GDM1 (cell line): ENCODE results near the gene SUPT16H.
"Not testable (repeated sequence)": the region's sequence is repeated elsewhere in the genome, so short reads cannot be mapped to it uniquely, and the experiment has no call there.

Experiments
- DNase-seq: peaks from one replicate; lab custom pipeline; 2025; lab: John Stamatoyannopoulos, UW

Gene SUPT16H

DNA sequence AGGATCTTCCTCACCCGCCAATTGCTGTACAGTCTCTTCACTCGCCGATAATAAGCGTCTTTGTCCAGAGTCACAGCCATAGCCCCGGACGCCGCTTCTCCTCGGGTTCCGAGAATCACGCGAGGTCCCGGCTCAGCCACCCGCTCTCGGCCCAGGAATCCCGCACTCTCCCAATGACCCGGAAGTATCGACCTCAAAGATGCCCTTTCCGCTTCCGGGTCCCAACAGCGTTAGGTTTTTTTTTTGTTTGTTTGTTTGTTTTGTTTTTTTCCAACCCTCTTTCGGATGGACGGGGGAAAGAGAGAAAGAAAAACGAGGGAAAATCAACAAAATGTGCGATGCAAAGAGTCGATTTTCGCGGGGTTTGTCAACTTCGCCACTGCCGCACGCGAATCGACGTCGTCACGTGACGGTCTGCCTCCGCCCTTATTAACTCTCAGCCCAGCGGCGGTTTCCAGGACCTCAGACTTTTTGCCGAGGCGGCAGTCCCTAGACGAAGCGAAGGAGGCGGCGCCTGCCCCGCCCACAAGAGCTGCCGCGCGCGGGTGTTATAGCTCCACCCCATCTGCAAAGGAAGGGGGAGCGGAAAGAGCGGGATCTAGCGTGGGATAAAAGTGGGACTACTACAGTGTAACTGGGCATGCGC is at the start of gene SUPT16H:
Gene SUPT16H, minus strand, starts transcription at position 172 of the 646 bp plus-strand sequence. Its CDS starts 92 bp downstream, at position 80.
- peak; percentile 90 for DNase-seq

DNA sequence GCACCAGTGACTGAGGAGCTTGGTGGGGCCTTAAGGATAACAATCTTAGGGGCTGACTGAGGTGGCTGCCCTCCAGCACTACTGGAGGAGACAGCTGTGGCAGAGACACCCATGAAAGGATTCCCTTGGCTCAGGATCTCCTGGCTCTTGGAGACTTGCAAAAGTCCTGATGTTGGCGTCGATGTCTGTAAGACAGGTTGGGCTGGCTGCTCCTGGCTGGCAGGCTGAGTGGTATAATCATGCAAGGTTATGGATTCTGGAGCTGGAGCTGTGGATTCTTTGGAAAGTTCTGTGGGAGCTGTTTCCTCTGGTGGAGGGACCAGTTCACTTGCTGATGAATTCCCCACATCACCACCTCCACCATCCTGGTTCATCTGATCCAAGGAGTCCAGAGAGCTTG is 47.3 kb upstream of the SUPT16H start:
- no peak for DNase-seq

DNA sequence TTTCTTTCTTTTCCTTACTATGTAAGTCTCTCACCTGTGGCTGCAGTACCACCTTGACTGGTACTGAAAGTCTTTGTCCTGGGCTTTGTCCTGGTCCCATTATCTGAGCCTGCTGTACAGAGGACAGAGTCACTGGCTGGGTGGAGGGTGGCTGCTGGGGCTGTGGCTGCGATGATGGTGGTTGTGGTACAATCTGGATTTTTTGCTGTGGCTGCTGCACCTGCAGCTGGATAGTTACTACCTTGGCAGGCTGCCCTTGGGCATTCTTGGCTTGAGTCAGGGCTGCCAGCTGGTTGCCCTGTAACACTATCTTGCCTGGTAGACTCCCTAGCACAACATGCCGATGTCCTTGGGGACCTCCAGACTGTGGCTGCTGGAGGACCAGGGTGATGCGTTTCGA is 45.1 kb upstream of the SUPT16H start:
- no peak for DNase-seq

DNA sequence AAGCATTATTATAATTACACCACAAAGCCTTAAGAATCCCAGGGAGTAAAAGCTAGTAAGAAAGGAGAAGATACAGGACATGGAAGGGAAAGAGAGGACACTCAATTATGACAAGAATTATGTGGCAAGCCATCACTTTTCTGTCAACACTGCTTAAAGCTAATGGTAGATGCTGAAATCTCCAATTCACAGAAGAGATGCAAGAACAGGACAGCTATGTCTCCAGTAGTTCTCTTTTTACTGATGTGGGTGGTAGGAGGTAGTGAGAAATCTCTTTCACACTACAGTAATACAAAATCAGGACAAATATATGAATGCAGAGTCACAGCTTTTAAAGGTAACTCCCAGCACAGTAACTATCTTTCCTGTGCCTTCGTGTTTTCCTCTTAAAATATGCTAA is 42.9 kb upstream of the SUPT16H start:
- no peak for DNase-seq

DNA sequence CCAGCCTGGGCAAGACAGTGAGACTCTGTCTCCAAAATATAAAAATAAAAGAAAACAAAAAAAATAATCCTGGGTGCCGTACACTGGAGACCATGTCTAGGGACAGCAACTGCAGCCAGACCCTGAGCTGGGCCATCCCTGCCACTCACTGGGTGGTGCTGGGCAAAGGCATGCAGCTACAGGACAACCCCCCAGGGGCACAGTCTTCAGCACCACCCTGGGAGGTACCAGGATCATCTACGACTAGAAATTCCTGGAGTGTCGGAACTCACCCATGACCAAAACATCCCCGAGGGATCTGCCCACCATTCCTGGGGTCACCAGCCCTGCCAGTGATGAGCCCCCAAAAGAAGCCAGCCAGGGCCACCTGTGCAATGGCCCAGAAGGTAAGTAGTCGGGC is 35.7 kb upstream of the SUPT16H start:
- DNase-seq, result no peak

DNA sequence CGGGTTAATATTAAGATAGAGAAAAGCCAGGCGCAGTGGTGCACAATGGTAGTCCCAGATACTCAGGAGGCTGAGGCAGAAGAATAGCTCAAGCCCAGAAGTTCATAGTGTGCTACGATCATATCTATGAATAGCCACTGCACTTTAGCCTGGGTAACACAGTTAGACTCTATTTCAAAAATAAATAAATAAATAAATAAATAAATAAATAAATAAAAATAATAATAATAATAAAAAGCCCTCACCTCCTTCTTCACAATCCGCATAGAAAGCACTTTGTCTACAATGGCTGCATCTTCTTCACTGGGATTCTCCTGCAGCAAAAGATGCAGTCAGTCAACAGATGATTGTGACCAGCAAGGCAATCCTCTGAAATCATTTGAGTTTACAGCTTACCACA is 31.5 kb upstream of the SUPT16H start:
- DNase-seq, result no peak

DNA sequence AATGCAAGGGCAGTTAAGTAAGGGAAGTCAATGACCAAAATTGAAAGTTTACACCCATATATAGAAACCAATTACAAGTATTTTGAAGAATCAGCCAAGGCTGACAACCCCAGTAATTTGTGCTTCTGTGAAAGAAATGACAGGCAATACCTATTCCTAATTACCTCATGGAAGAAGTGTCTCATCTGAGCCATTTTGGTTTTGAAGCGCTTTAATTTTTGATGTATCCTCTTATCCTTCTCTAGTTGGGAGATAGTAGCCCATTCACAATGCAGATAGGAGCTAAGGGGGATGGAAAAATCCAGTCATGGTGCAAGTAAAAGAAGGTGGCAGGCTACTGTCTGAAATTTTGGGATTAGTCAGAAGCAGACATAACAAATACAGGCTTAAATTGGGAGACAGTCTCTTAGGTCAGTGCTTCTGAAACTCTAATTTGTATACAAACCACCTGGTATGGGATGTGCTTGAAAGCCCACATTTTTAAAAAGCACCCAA is 30.4 kb upstream of the SUPT16H start:
- DNase-seq, result no peak

DNA sequence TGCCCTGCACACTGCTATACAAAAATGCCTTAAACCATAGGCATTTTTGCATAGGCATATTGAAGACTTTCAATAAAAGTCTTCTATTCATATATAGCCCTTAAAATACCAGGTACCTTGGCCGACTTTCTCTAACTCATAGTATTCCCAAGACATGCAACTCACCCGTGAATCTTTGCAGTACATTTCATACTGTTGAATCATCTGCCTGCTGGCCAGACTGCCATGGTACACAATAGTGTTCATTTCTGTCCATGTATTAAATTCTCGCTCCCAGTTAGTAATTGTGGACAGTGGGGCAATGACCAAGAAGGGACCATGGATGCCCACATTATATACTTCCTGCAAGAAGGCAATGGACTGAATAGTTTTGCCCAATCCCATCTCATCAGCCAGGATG is 24.3 kb upstream of the SUPT16H start:
- no peak for DNase-seq

DNA sequence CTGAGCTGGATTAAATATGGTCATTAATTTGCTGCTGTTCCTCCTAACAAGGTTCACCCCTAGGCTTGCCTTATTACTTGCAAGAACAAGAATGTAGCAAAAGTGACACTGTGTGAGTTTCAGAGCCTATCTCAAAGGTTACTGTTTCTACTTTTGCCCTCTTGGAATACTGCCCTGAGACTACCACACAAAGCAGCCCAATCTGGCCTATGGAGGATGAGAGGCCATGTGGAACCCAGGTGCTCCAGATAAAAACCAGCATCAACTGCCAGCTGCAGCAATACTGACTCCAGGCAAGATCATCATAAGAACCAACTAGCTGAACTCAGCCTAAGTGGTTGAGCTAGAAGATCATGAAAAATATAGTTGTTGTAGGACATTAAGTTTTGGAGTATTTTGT is 22.4 kb upstream of the SUPT16H start:
- DNase-seq, result no peak

DNA sequence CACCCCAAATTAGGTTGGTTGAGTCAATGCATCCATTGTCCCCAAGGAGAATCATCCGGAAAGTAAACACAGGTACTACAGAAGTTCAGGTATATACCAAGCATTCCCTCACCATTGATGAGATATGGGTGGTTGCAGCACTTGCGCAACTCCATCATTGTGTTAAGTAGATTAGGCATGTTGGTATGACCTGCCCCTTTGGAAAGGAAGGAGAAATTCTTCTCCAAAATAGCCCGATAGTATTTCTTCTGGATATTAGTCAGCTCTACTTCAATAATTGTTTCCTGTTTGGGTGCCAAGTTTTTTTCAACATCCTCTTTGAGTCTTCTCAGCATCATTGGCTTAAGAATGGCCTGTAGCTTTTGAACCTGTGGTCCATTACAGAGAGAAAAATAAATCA is 21.3 kb upstream of the SUPT16H start:
- no peak for DNase-seq

DNA sequence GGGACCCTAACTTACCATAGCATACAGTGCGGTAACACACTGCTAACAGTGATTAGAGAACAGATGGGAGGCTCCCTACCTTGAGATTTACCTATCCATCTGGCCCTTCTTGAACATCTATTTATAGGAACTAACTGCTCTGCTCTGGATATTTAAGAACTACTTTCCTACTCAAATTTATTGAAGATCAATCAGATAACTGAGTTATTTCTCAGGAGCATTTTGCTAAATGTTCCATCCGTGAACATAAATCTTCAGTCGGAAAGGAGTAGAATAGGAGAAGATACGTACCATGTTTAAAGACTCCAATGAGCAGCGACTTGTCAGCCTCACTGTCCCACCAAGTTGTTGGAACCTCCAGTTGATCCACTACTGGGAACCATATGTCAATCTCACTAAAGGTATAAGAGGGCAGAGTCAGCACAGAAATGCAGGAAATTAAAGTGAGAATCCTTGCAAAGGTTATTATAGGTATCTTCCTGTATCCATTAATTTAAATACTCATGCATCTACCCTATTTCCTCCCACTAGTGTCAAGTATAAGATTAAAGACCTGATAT is 15.6 kb upstream of the SUPT16H start:
- no peak for DNase-seq

DNA sequence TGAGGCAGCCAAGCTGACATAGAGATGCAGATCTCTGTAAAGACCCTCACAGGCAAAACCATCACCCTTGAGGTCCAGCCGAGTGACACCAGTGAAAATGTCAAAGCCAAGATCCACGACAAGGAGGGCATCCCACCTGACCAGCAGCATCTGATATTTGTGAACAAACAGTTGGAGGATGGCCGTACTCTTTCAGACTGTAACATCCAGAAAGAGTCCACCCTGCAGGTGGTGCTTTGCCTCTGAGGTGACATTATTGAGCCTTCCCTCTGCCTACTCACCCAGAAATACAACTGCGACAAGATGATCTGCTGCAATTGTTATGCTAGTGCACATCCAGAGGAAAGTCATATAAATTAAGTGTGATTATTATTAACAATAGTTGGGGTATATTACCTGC is 15.1 kb upstream of the SUPT16H start:
- DNase-seq, result no peak

DNA sequence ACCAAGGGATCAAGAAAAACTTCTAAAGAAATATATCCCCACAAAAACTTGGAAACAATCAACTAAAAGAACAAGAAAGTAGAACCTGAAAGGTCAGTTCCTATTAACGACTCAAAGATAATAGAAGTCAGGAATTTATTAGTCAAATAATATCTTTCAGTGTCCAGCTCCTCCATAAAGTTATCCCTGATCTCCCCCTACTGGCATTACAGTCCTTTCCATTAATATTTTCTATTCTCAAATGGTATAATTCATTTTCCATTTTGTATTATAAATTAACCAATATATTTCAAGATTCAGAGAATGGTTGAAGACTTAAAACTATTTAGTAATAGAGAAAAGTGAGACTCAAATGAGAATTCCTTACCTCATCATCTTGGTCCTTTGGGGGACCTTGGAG is 11.6 kb upstream of the SUPT16H start:
- no peak for DNase-seq

DNA sequence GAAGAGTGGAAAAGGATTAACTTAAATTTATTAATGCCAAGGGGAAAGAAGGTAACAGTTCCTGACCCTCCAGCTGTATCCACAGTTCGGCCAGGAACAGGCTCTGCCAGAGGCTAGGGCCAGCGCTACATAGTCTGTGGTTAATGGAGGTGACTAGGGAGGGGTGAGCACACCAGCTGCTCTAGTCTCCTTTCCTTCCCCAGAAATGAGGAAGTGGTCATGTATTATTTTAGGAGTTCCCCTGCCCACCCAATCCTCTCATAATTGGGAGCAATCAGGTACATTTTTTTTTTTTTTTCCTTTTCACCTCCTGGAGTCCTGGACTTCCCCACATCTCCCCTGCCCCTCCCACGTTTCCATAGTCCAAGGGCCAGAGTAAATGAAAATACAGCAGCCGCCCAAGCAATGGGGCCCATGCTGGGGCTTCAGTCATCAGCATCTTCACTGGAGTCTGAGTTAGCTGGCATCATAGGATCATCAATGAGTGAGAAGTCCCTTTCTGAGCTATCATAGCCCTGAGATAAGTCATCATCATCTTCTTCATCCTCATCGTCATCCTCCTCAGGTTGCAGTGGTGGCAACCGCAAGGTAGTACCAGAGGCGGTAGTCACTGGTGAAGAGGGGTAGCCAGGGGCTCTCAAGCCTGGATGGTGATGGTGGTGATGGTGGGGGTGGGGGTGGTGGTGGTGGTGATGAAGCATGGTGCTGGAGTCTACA is 1.5 kb upstream of the SUPT16H start:
- peak; percentile 60 for DNase-seq

DNA sequence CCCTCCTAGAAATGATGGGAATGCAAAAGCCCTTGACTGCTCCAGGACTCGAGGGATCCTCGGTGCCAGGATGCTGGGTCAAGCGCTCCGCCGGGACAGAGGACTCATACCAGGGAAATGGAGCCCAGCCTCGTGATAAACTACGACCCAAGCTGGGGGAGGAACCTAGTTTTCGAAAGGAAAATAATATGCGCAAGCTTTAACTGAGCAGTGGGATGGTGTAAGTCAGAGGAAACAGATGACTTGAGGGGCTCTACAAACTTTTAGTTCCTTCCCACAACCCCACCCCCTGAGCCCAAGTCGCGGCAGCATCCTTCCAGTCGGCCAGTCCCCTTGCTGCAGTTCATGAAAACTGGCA is 654 bp upstream of the SUPT16H start:
- DNase-seq, result peak; percentile 34

DNA sequence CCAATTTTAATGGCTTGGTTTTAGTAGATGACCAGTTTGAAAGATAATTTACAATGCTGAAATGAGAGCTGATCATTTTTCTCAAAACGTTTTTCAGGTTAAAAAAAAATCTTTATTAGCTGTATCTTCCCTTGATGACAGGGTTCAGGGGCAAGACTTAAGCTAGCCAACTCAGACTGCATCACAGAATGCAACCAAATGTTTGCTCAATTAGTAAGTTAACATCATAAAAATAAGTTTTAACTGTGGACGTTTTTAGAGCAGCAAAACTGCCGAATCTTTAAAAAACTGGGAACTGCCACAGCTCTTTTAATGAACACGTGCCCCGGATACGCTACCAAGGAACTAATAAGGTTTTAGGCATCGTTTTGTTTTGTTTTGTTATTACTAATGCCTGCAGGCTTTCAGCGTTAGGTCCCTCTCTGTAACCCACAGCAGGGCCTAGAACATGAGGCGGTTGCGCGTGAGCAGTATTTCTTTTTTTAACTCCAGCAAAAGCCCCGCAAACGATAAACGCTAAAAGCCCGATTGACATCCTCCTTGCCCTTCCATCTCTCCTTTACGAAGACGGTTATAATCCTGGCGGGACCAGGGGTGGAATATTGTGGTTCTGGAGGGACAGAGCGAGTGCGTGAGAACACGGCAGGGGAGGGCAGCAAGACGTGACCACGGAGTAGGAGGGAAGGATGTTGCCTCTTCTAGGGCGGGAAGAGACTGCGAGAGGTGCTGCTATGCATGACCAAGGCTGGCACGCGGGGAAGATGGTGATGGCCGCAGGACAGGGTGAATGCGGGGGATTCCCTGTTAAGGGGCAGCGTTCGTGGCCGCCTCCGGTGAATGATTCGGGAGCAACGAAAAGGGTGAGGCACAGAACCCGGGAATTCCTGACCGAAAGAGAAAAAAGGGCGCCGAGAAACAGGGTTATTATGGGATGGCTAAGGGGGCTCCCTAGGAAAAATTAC is 652 bp downstream of the SUPT16H start:
- peak; percentile 10 for DNase-seq

DNA sequence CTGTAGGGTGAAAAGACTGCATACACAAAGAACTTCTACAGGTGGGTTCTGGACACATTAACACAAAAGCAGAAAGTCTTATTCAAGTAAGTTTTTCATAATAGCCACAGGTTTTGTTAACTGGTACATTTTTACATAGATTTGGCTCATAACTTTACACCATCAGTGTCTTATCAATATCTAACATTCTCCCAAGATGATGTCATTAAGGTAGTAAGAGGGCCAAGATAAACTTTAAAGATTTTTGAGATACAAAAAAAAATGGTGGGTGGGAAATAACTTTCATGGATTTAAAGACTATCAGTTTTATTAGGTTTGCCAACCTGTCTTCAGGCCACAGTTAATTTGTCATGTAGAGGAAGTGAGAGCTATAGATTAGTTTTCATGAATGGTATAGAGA is 1.7 kb downstream of the SUPT16H start:
- DNase-seq, result no peak

DNA sequence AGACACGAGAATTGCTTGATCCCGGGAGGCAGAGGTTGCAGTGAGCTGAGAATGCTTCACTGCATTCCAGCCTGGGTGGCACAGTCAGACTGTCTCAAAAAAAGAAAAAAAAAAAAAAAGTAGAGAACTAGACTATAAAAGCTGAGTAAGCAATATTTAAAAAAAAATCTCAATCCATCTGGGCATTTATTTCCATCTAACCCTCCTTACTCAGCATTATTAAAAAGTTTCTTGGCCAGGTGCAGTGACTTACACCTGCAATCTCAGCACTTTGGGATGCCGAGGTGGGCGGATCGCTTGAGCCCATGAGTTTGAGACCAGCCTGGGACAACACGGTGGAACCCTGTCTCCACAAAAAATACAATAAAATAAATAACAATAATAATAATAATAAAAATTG is 4.5 kb downstream of the SUPT16H start:
- DNase-seq, result no peak

DNA sequence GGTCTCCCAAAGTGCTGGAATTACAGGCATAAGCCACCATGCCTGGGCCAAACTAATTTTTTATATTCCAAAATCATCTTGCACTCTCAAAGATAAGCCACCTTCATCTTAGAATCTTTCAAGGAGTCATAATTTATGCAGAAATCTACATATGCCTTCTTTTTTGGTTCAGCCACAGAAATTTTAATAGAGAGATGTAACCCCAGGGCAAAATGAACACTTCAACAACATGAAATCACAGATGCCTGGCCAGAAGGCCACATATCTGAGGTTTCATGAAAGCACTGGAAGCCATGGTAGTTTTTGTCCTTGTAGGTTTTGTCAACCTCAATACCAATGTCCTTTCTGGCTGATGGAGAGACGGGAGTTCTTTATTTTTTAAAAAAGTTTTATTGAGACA is 9.8 kb downstream of the SUPT16H start:
- DNase-seq, result no peak

DNA sequence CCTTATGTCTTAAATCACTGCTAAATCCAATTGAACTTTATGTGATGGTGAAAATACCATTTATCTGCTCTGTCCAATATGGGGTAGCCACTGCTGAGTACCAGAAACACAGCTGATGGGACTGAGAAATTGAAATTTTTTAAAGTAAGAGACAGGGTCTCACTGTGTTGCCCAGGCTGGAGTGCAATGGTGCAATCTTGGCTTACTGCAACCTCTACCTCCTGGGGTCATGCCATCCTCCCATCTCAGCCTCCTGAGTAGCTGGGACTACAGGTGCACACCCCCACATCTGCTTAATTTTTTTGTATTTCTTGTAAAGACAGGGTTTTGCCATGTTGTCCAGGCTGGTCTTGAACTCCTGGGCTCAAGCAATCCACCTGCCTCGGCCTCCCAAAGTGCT is 11.0 kb downstream of the SUPT16H start:
- DNase-seq, result not testable (repeated sequence)

DNA sequence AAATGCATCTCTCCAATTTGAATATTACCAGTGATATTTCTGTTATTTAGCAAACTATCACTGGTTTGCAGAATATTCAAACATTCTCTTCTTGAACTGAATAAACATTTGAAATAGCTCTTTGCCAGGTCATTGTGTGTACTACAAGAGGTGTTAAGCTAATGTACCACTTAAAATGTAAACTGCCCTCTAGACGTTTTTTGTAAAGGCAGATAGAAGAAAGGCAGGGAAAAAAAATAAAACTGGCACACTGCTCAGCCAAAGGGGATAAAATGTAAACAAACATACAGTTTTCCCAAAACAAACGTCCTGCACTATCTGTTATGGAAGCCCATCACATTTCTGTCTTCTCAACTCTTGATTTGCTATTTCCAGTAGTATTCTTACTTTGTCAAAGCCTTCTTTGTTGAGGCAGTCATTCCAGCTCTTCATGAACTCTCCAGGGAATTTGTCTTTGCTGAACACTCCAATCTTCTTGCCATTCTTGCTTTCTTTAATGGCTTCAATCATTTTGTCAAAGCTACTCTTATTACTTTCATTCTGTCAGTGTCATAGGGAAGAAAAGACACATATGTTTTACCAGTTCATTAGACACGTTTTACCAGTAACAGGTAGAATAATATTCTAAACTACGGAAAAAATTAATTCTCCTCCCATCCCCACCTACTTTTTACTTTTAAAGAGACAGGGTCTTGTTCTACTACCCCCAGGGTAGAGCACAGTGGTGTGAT is 13.7 kb downstream of the SUPT16H start:
- no peak for DNase-seq
